GM18520 (cell line): ENCODE data around the gene ZFYVE26.
"Not testable (repeated sequence)": the region's sequence is repeated elsewhere in the genome, so short reads cannot be mapped to it uniquely, and the experiment has no call there.

Source experiments
- ATAC-seq: cut with Tn5 transposase; IDR thresholded peaks from one replicate; pipeline ENCODE4 v1.9.1; 2021; ENCODE audit not compliant: unreplicated experiment

The ZFYVE26 gene

GRCh38 chr14:67759916-67760315, 56.5 kb downstream of the ZFYVE26 start:
- no peak for ATAC-seq

GRCh38 chr14:67757175-67757574, 59.2 kb downstream of the ZFYVE26 start:
- no peak for ATAC-seq

- no peak for ATAC-seq
These were observed 59.9 kb downstream of the ZFYVE26 start for GRCh38 chr14:67756496-67756895.

GRCh38 chr14:67749341-67750084, 66.9 kb downstream of the ZFYVE26 start:
- ATAC-seq = no peak

GRCh38 chr14:67748312-67748711, 68.1 kb downstream of the ZFYVE26 start:
- ATAC-seq = no peak

GRCh38 chr14:67746927-67747326, 69.5 kb downstream of the ZFYVE26 start:
- ATAC-seq = no peak

GRCh38 chr14:67744046-67744445, 72.3 kb downstream of the ZFYVE26 start:
- no peak for ATAC-seq

GRCh38 chr14:67738740-67739504, 77.5 kb downstream of the ZFYVE26 start:
- ATAC-seq = no peak

GRCh38 chr14:67736771-67737170, 79.6 kb downstream of the ZFYVE26 start:
- ATAC-seq = no peak

GRCh38 chr14:67735336-67736147, 80.8 kb downstream of the ZFYVE26 start:
- no peak for ATAC-seq

GRCh38 chr14:67734675-67735074, 81.7 kb downstream of the ZFYVE26 start:
- ATAC-seq = no peak

- no peak for ATAC-seq
These were observed 82.8 kb downstream of the ZFYVE26 start for GRCh38 chr14:67733616-67734015.

- ATAC-seq = no peak
These were observed 87.1 kb downstream of the ZFYVE26 start for GRCh38 chr14:67729072-67729885.

- ATAC-seq = no peak
These were observed 88.1 kb downstream of the ZFYVE26 start for GRCh38 chr14:67728258-67728657.

GRCh38 chr14:67727361-67727760, 89.0 kb downstream of the ZFYVE26 start:
- ATAC-seq = no peak

GRCh38 chr14:67725171-67725570, 91.2 kb downstream of the ZFYVE26 start:
- no peak for ATAC-seq

GRCh38 chr14:67722293-67722692, 94.1 kb downstream of the ZFYVE26 start:
- ATAC-seq = no peak

- no peak for ATAC-seq
These were observed 94.5 kb downstream of the ZFYVE26 start for GRCh38 chr14:67721875-67722274.

GRCh38 chr14:67719866-67720265, 96.5 kb downstream of the ZFYVE26 start:
- ATAC-seq = no peak

- not testable (repeated sequence) for ATAC-seq
These were observed 97.0 kb downstream of the ZFYVE26 start for GRCh38 chr14:67719385-67719784.

- ATAC-seq = no peak
These were observed 98.1 kb downstream of the ZFYVE26 start for GRCh38 chr14:67718265-67718664.
